Camera-type eye (tissue), 1 donor: Measurements from ENCODE around the gene LPO. TPM values are rescaled to one million over a fixed set of nuclear protein-coding genes. Genes with fewer than 3 reads are reported as not detected.

Source experiments
- total RNA-seq: library from RNA; depleted of rRNA; stranded (reverse); fragments of >200 nt; gene quantifications from one replicate; pipeline ENCODE4 v1.2.3, GENCODE V29; 2014

LPO gene
- 0.44 TPM for total RNA-seq

DNA sequence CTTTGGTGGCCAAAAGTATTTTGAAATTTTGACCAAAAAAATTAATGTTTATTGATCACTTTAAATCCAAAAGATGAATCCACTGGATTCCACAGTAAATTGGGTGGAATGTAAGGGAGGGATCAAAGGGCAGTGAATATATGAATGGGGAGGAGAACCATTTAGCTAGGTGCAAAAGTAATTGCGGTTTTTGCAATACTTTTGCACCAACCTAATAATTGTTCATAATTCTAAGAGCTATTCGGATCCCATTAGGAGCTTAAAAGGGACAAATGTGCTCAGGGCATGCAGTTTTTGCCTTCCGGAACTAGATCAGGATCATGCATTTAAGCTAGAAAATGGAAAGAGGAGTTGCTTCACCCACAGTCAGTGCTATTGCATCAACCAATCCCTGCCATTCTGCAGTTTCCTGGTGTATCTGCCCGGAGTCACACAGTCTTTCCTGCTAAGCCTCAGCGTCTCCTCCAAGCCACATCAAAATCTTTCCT, at the start of gene LPO:
Gene LPO, plus strand, starts transcription at position 438 of the 488 bp plus-strand sequence. CDS start 4,396 bp downstream, outside the sequence.

DNA sequence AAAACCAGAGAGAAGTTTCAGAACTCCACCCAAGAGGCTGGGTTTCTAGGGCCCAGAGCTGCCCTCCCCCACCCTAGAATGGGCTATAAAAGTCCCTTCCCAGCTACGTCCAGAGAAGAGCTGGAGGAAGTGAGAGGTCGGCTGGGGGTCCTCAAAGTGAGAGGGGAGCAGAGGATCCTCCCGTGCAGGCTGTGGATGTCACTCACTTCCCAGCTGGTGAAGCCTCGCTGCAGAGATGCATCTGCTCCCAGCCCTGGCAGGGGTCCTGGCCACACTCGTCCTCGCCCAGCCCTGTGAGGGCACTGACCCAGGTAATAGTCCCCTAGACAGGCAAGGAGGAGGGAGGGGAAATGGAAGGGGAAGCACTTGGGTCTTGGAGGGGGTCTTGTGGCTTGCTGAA, 45.8 kb upstream of the LPO start, which contains the start of gene EPX:
Gene EPX, plus strand, starts transcription at position 115 of the 400 bp plus-strand sequence. Its CDS starts 121 bp downstream, at position 236.

GRCh38 chr17:58219007-58219788, 19.2 kb upstream of the LPO start, which contains the start of gene MKS1:
Gene MKS1, minus strand, starts transcription at chr17:58219255. Its CDS starts 25 bp downstream, at chr17:58219230.

DNA sequence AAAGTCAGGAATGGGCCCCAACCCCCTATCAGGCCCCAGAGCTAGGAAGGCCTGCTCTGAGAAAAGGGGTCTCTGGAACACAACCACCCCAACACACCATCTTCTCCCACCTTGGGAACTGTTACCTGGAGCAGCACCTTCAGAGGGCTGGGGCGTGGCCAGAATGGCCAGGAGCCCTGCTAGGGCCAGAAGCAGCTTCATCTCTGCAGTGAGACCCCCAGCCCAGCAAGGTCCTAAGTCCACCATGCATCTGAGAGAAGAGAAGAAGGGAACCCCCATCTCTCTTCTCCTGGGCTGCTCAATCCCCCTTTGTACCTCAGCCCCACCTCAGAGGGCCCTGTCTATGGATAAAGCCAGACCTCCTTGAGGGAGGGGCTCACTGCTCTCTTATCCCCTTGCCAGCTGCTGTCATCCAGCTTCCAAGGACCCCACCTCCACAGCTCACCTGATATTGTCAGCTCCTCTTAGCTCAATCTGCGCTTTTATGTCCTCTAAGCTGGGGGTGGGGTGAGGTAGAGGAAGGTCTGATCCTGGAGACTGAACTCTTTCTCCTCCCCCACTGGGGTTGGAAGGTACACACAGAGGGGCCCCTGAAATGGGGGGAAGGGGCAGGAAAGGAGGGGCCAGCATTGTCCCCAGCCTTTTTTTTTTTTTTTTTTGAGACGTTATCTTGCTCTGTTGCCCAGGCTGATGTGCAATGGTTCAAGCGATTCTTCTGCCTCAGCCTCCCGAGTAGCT, 42.3 kb downstream of the LPO start, which contains the start of gene MPO:
Gene MPO, minus strand, starts transcription at position 456 of the 738 bp plus-strand sequence. Its CDS starts 177 bp downstream, at position 279.

Other genes with a start within 250 kb of the LPO start
- gene SRSF1, start 231.3 kb upstream of the LPO start, total RNA-seq, result 340 TPM
- gene DYNLL2, start 155.2 kb upstream of the LPO start, total RNA-seq, result 31.6 TPM
- gene OR4D1, start 90.2 kb upstream of the LPO start, total RNA-seq, result not detected
- not detected for gene OR4D2, start 71.6 kb upstream of the LPO start, total RNA-seq
- not detected for gene EPX, start 45.9 kb upstream of the LPO start, total RNA-seq
- gene MKS1, start 19.3 kb upstream of the LPO start, total RNA-seq, result 32.0 TPM
- 14.1 TPM for gene MPO, start 42.4 kb downstream of the LPO start, total RNA-seq
- gene TSPOAP1, start 90.2 kb downstream of the LPO start, total RNA-seq, result 52.3 TPM
- 38.3 TPM for gene SUPT4H1, start 113.6 kb downstream of the LPO start, total RNA-seq
- gene RNF43, start 178.9 kb downstream of the LPO start, total RNA-seq, result 4.8 TPM
- gene HSF5, start 249.8 kb downstream of the LPO start, total RNA-seq, result 0.44 TPM